CD4-positive, alpha-beta T cell (primary cell): ENCODE data around the gene TBCD. TPM values are rescaled to one million over a fixed set of nuclear protein-coding genes. Genes with fewer than 3 reads are reported as not detected.

Source experiments
- ATAC-seq: fragments of 200-7000 bp; cut with Tn5 transposase; one replicate; pipeline ENCODE4 v1.10.0; 2022; ENCODE audit warnings: mild to moderate bottlenecking; ENCODE audit not compliant: poor library complexity
- CTCF ChIA-PET: fragments of 350-600 bp; sonication (Branson Sonifier 250); formaldehyde crosslinking; loops from one replicate; lab custom pipeline; 2021; ENCODE audit warnings: antibody characterized with exemption, inconsistent platforms; lab: Charles Lee
- POLR2A ChIA-PET: fragments of 350-600 bp; sonication (Branson Sonifier 250); formaldehyde crosslinking; loops from one replicate; lab custom pipeline; 2021; ENCODE audit warnings: antibody characterized with exemption, inconsistent platforms; lab: Charles Lee
- DNase-seq, 14 experiments: peaks; one replicate each; pipeline ENCODE4 v3.0.0-alpha.2; 2013 to 2020; ENCODE audit warnings: mixed read lengths in 2 of 14
- H3K27ac ChIP-seq, 2 donors: one replicate each; pipeline versions ENCODE4 v1.5.1 to v1.7.0; 2013; ENCODE audit warnings: low read length in 2 of 2, low read depth in 1 of 2, mild to moderate bottlenecking in 1 of 2
- H3K27me3 ChIP-seq, 2 experiments: 1 replicate in 1 of 2; 2 replicates in 1 of 2; pipeline versions ENCODE4 v1.6.1 to v1.7.0; 2013; ENCODE audit warnings: low read length in 2 of 2, control low read depth in 1 of 2, mild to moderate bottlenecking in 1 of 2, moderate library complexity in 1 of 2; ENCODE audit not compliant: insufficient read depth in 2 of 2, control insufficient read depth in 1 of 2
- H3K36me3 ChIP-seq: one replicate; pipeline ENCODE4 v1.6.1; 2013; ENCODE audit warnings: low read length, control low read depth; ENCODE audit not compliant: insufficient read depth
- H3K4me1 ChIP-seq: one replicate; pipeline ENCODE4 v1.6.1; 2013; ENCODE audit warnings: low read length, control low read depth; ENCODE audit not compliant: insufficient read depth
- H3K4me3 ChIP-seq: one replicate; pipeline ENCODE4 v1.5.1; 2013; ENCODE audit warnings: mild to moderate bottlenecking, low read length, moderate library complexity
- H3K9me3 ChIP-seq, 2 experiments: 1 replicate in 1 of 2; 2 replicates in 1 of 2; pipeline versions ENCODE4 v1.6.1 to v1.7.0; 2013; ENCODE audit warnings: low read length in 2 of 2, mild to moderate bottlenecking in 2 of 2, control low read depth in 1 of 2, moderate library complexity in 1 of 2; ENCODE audit not compliant: control insufficient read depth in 1 of 2, insufficient read depth in 1 of 2
- H3K27ac Mint-ChIP-seq: one replicate; pipeline ENCODE4 v1.8.0; 2020; ENCODE audit warnings: mixed read lengths
- H3K27me3 Mint-ChIP-seq: one replicate; pipeline ENCODE4 v1.8.0; 2021; ENCODE audit warnings: mixed read lengths
- H3K36me3 Mint-ChIP-seq: one replicate; pipeline ENCODE4 v1.8.0; 2021; ENCODE audit warnings: low read depth, mixed read lengths
- H3K4me1 Mint-ChIP-seq: one replicate; pipeline ENCODE4 v1.8.0; 2021; ENCODE audit warnings: low read depth, mixed read lengths
- H3K4me3 Mint-ChIP-seq: one replicate; pipeline ENCODE4 v1.8.0; 2020; ENCODE audit warnings: mild to moderate bottlenecking, mixed read lengths
- H3K9me3 Mint-ChIP-seq: one replicate; pipeline ENCODE4 v1.8.0; 2020; ENCODE audit warnings: mixed read lengths
- intact Hi-C, 2 experiments: fragments of 100-400 bp; cut with DNase I in 1 of 2; cut with micrococcal nuclease in 1 of 2; formaldehyde crosslinking; loops; one replicate each; pipeline versions ENCODE4 v1.15.1 to v1.9.0; 2023 to 2025; cut with DNase I, micrococcal nuclease
- total RNA-seq, 174 experiments: library from RNA in 2 of 174; stranded (reverse) in 2 of 174; gene quantifications; one replicate each; pipeline ENCODE4 v1.2.3 and lab custom pipeline; 2021 to 2026
- TF ChIP-seq, protein P1 (sequence below): fragments of 200-600 bp; IDR thresholded peaks from one replicate; pipeline ENCODE4 v1.8.0; 2022; ENCODE audit warnings: antibody characterized with exemption, mild to moderate bottlenecking

Gene TBCD
- total RNA-seq, 2 experiments from 2014 or later = 74.6 to 80.3 TPM

DNA sequence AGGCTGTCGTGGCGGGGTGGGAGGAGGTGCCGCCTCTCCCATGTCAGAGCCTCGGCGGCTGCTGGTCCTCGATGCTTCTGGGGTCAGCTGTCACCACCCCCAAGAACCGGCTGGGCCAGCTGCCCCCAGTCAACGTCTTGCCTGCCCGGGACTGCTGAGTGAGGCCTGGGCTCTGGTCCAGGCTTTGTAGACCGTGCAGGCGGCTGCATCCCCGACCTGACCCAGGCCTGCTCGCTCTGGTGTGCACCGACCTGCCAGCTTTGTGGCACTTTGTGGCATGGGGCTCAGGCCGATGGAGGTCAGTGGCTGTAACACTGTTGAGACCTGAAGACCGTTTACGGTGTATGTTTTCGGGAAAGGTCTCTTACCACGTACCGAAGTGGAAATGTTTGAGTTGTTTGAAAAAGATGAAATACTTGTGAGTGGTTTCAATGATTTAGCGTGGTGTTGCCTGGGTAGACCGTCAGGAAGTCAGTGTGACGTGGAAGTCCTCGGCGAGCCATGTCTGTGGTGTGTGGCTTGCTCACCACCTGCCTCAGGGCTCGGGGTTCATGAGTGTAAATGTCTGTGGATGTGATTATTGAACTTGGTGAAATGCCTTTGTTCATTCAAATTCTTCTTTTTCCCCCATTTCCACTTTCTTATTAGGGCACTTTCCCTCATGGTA lies 141.2 kb downstream of the TBCD start:
- Mint-ChIP-seq H3K36me3 (peaks cover 33% of the 10 kb centered on the region), H3K27me3 (no peaks in the 10 kb centered on the region), H3K4me1 (peaks cover 26% of the 10 kb centered on the region), H3K9me3 (no peaks in the 10 kb centered on the region), H3K27ac (peak overlapping the region; percentile 95), H3K4me3 (peak overlapping the region; percentile 80)
- Histone ChIP-seq H3K4me1 (peaks cover 39% of the 10 kb centered on the region), H3K36me3 (peaks cover 39% of the 10 kb centered on the region), H3K27me3 (no peaks in the 10 kb centered on the region), H3K4me3 (peak overlapping the region; percentile 30), H3K9me3 (no peaks in the 10 kb centered on the region), H3K27ac (peak overlapping the region; percentile 13 to 49)
- peak; percentile 97 for ATAC-seq
- peak; percentile 62 to 91 (median 73) for DNase-seq
- POLR2A ChIA-PET = interaction anchor here (0.7 to 4.4 kb wide), 5 partner anchors 10 to 139 kb away, joined by 3 to 29 read pairs (median 6); no protein-coding TSS in a partner anchor
- CTCF ChIA-PET = interaction anchor here (1.1 to 2.6 kb wide), 4 partner anchors 10 to 111 kb away, joined by 3 to 15 read pairs (median 5); no protein-coding TSS in a partner anchor
- TF ChIP-seq, protein P1, sequence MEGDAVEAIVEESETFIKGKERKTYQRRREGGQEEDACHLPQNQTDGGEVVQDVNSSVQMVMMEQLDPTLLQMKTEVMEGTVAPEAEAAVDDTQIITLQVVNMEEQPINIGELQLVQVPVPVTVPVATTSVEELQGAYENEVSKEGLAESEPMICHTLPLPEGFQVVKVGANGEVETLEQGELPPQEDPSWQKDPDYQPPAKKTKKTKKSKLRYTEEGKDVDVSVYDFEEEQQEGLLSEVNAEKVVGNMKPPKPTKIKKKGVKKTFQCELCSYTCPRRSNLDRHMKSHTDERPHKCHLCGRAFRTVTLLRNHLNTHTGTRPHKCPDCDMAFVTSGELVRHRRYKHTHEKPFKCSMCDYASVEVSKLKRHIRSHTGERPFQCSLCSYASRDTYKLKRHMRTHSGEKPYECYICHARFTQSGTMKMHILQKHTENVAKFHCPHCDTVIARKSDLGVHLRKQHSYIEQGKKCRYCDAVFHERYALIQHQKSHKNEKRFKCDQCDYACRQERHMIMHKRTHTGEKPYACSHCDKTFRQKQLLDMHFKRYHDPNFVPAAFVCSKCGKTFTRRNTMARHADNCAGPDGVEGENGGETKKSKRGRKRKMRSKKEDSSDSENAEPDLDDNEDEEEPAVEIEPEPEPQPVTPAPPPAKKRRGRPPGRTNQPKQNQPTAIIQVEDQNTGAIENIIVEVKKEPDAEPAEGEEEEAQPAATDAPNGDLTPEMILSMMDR = no peak
- intact Hi-C loops = loop anchor here (1.0 to 5.0 kb wide), 5 partner anchors 11 to 110 kb away; no protein-coding TSS in a partner anchor

DNA sequence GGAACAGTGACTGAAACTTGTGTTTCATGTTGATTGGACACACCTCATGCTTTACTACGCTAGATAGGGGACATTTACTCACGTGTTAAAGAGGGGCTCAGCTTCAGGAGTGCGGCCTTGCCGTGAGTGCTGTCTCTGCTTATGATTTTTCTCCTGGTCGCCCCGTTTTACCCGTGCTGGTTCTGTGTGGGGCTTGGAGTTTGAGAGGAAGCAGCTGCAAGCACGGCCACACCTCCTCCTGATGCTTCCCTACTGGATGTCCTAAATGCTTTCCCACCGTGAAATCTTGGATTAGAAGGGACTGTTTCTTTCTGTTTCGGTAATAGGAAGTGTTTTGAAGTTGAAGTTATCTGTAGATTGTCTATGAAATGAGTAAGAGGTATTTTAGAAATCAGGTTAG lies 141.9 kb downstream of the TBCD start:
- CTCF ChIA-PET = interaction anchor here (1.4 to 2.6 kb wide), 3 partner anchors 29 to 112 kb away, joined by 3 to 15 read pairs (median 4); no protein-coding TSS in a partner anchor
- Histone ChIP-seq H3K36me3 (peaks cover 39% of the 10 kb centered on the region), H3K4me1 (peaks cover 36% of the 10 kb centered on the region), H3K4me3 (peak overlapping the region; percentile 30), H3K27ac (peak overlapping the region; percentile 13 to 29), H3K27me3 (no peaks in the 10 kb centered on the region), H3K9me3 (no peaks in the 10 kb centered on the region)
- peaks cover 35% of the 10 kb centered on the region for H3K36me3 Mint-ChIP-seq
- POLR2A ChIA-PET = interaction anchor here (0.7 to 4.4 kb wide), 4 partner anchors 10 to 139 kb away, joined by 3 to 29 read pairs (median 12); no protein-coding TSS in a partner anchor
- peak overlapping the region; percentile 95 for H3K27ac Mint-ChIP-seq
- intact Hi-C loops = loop anchor here (1.0 to 5.0 kb wide), 5 partner anchors 11 to 111 kb away; no protein-coding TSS in a partner anchor
- no peak for ATAC-seq
- H3K4me1 Mint-ChIP-seq = peaks cover 29% of the 10 kb centered on the region
- TF ChIP-seq, protein P1 = no peak
- no peak for DNase-seq
- no peaks in the 10 kb centered on the region for H3K9me3 Mint-ChIP-seq
- H3K27me3 Mint-ChIP-seq = no peaks in the 10 kb centered on the region
- peak overlapping the region; percentile 80 for H3K4me3 Mint-ChIP-seq

DNA sequence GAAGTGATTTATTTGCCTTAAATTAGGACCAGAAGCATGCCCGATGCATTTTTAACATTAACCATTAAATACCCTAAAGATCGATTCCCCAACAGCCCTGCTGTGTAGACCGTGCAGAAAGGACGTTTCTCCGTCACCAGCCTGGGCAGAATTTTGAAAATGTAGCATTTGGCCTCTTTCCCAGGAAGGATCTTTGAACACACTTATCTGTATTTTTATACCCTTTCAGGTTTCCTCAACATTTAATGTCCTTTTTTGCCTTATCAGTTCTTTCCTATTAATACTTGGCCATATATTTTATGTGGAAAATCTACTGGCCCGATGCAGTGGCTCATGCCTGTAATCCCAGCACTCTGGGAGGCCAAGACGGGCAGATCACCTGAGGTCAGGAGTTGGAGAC lies 142.5 kb downstream of the TBCD start:
- no peaks in the 10 kb centered on the region for H3K9me3 Mint-ChIP-seq
- DNase-seq (no peak), ATAC-seq (no peak)
- H3K27ac ChIP-seq = peak overlapping the region in 1 of 2 donors; percentile 13
- H3K27me3 ChIP-seq = no peaks in the 10 kb centered on the region
- H3K27me3 Mint-ChIP-seq = no peaks in the 10 kb centered on the region
- H3K9me3 ChIP-seq = no peaks in the 10 kb centered on the region
- H3K4me3 ChIP-seq = no peak overlapping the region
- TF ChIP-seq, protein P1 = no peak
- POLR2A ChIA-PET = interaction anchor here (0.6 to 4.4 kb wide), 3 partner anchors 11 to 34 kb away, joined by 3 to 29 read pairs (median 19); no protein-coding TSS in a partner anchor
- peak overlapping the region; percentile 95 for H3K27ac Mint-ChIP-seq
- H3K4me3 Mint-ChIP-seq = peak overlapping the region; percentile 80
- peaks cover 42% of the 10 kb centered on the region for H3K36me3 ChIP-seq
- CTCF ChIA-PET = interaction anchor here (1.4 to 2.6 kb wide), 2 partner anchors 30 to 113 kb away, joined by 4 to 15 read pairs; no protein-coding TSS in a partner anchor
- intact Hi-C loops = loop anchor here (5.0 kb wide), 2 partner anchors 37 to 93 kb away; no protein-coding TSS in a partner anchor
- peaks cover 36% of the 10 kb centered on the region for H3K4me1 ChIP-seq
- H3K4me1 Mint-ChIP-seq = peaks cover 33% of the 10 kb centered on the region
- peaks cover 39% of the 10 kb centered on the region for H3K36me3 Mint-ChIP-seq
